HepG2 (cell line): ENCODE results near the gene SHLD1. TPM values are rescaled to one million over a fixed set of nuclear protein-coding genes. Genes with fewer than 3 reads are reported as not detected.

Experiments used
- ATAC-seq: fragments of 200-7000 bp; cut with Tn5 transposase; 3 replicates; pipeline ENCODE4 v1.9.1; 2020; ENCODE audit warnings: mild to moderate bottlenecking, moderate library complexity
- BruUV-seq: library from RNA; stranded (reverse); fragments of 400-500 nt; replicated peaks from 2 replicates; lab custom pipeline; 2021; lab: Mats Ljungman, UMichigan
- CTCF ChIA-PET: fragments of 300-600 bp; formaldehyde crosslinking; extraction: SDS; loops from one replicate; lab custom pipeline; 2021; ENCODE audit warnings: low total read pairs, inconsistent platforms, low intra/inter-chr PET ratio; lab: Yijun Ruan, JAX
- POLR2A ChIA-PET: fragments of 350-600 bp; sonication (Branson Sonifier 250); formaldehyde crosslinking; loops from one replicate; lab custom pipeline; 2020; ENCODE audit warnings: antibody characterized with exemption, inconsistent platforms; lab: Yijun Ruan, JAX
- DNase-seq: peaks from one replicate; pipeline ENCODE4 v3.0.0-alpha.2; 2015; ENCODE audit warnings: low spot score
- FAIRE-seq: peaks from 3 replicates; lab custom pipeline; 2011; peaks lifted over from hg19 to GRCh38; lab: Jason Lieb, UNC
- H2AFZ ChIP-seq: one replicate; pipeline ENCODE4 v1.6.1; 2011; ENCODE audit warnings: low read length, inconsistent platforms
- H3K27ac ChIP-seq: fragments of 300-600 bp; 3 replicates; pipeline ENCODE4 v1.8.0; 2011; ENCODE audit warnings: mixed run types, mild to moderate bottlenecking, mixed read lengths, low read length, inconsistent platforms; ENCODE audit not compliant: insufficient read depth; ENCODE audit errors: extremely low read length
- H3K27me3 ChIP-seq, 2 experiments: fragments of 200-600 bp in 1 of 2; 2 replicates in 1 of 2; 3 replicates in 1 of 2; pipeline versions ENCODE4 v1.6.0 to v1.8.0; 2011; ENCODE audit warnings: low read length in 2 of 2, mild to moderate bottlenecking in 2 of 2, moderate library complexity in 2 of 2, inconsistent platforms in 1 of 2; ENCODE audit not compliant: insufficient read depth in 2 of 2, control insufficient read depth in 1 of 2
- H3K36me3 ChIP-seq, 2 experiments: fragments of 200-600 bp in 1 of 2; replicated peaks in 1 of 2; 2 replicates in 1 of 2; 3 replicates in 1 of 2; pipeline versions ENCODE4 v1.5.1 to v1.8.0; 2011; ENCODE audit warnings: low read length in 2 of 2, inconsistent platforms in 1 of 2; ENCODE audit not compliant: insufficient read depth in 2 of 2, control insufficient read depth in 1 of 2
- H3K4me1 ChIP-seq: 2 replicates; pipeline ENCODE4 v1.5.1; 2012; ENCODE audit warnings: low read length, inconsistent platforms; ENCODE audit not compliant: insufficient read depth
- H3K4me2 ChIP-seq: 2 replicates; pipeline ENCODE4 v1.6.0; 2011; ENCODE audit warnings: low read depth, low read length, inconsistent platforms
- H3K4me3 ChIP-seq, 3 experiments: fragments of 200-600 bp in 1 of 3; sonication (generic), shearing (Covaris generic) in 1 of 3; replicated peaks in 1 of 3; 2 replicates each; pipeline ENCODE4 v1.5.1; 2011 to 2016; ENCODE audit warnings: low read length in 3 of 3, inconsistent platforms in 2 of 3, low read depth in 2 of 3, mild to moderate bottlenecking in 2 of 3, control low read depth in 1 of 3, mixed read lengths in 1 of 3; ENCODE audit not compliant: insufficient read depth in 1 of 3
- H3K79me2 ChIP-seq: one replicate; pipeline ENCODE4 v1.6.1; 2011; ENCODE audit warnings: low read length, inconsistent platforms; ENCODE audit not compliant: insufficient read depth
- H3K9ac ChIP-seq: 2 replicates; pipeline ENCODE4 v1.6.0; 2011; ENCODE audit warnings: mild to moderate bottlenecking, low read depth, low read length, inconsistent platforms; ENCODE audit not compliant: insufficient read depth
- H3K9me3 ChIP-seq: 2 replicates; pipeline ENCODE4 v1.5.1; 2012; ENCODE audit warnings: mild to moderate bottlenecking, low read length
- H4K20me1 ChIP-seq: 2 replicates; pipeline ENCODE4 v1.6.0; 2011; ENCODE audit warnings: inconsistent platforms, mild to moderate bottlenecking, low read length, moderate library complexity; ENCODE audit not compliant: insufficient read depth
- DZIP1 ChIP-seq: sonication (generic); formaldehyde crosslinking; IDR thresholded peaks from 2 replicates; pipeline ENCODE4 v1.5.0; 2020; ENCODE audit warnings: mild to moderate bottlenecking, missing genetic modification reagents
- ETV5 ChIP-seq: IDR thresholded peaks from 2 replicates; pipeline ENCODE4 v1.6.1; 2018; ENCODE audit warnings: missing biosample characterization, missing genetic modification reagents, inconsistent platforms, borderline replicate concordance
- FOXM1 ChIP-seq: sonication (generic); formaldehyde crosslinking; IDR thresholded peaks from 2 replicates; pipeline ENCODE4 v1.5.0; 2020; ENCODE audit warnings: missing genetic modification reagents
- HNF1B ChIP-seq: sonication (generic); formaldehyde crosslinking; IDR thresholded peaks from 2 replicates; pipeline ENCODE4 v1.5.1; 2020; ENCODE audit warnings: mild to moderate bottlenecking, moderate library complexity, missing genetic modification reagents
- HOXA3 ChIP-seq: sonication (generic); formaldehyde crosslinking; IDR thresholded peaks from 2 replicates; pipeline ENCODE4 v1.5.0; 2020; ENCODE audit warnings: missing genetic modification reagents
- RBM39 ChIP-seq: fragments of 200-400 bp; formaldehyde crosslinking; IDR thresholded peaks from one replicate; pipeline ENCODE4 v1.6.1; 2018; ENCODE audit warnings: antibody characterized with exemption, mild to moderate bottlenecking, low read depth, low read length; ENCODE audit not compliant: poor library complexity, severe bottlenecking
- STAG1 ChIP-seq: sonication (generic); formaldehyde crosslinking; IDR thresholded peaks from 2 replicates; pipeline ENCODE4 v1.4.0; 2020; ENCODE audit warnings: missing genetic modification reagents
- U2AF2 ChIP-seq: fragments of 200-400 bp; formaldehyde crosslinking; IDR thresholded peaks from 2 replicates; pipeline ENCODE4 v1.6.1; 2017; ENCODE audit warnings: low read depth, mild to moderate bottlenecking, low read length
- ZBTB42 ChIP-seq: sonication (generic); formaldehyde crosslinking; IDR thresholded peaks from 2 replicates; pipeline ENCODE4 v1.5.0; 2020; ENCODE audit warnings: mild to moderate bottlenecking, missing genetic modification reagents
- ZFYVE20 ChIP-seq: sonication (generic); formaldehyde crosslinking; IDR thresholded peaks from 2 replicates; pipeline ENCODE4 v1.8.0; 2023; ENCODE audit warnings: low read depth, mild to moderate bottlenecking, moderate library complexity, missing genetic modification reagents, borderline replicate concordance
- ZMYM3 ChIP-seq: sonication (generic); formaldehyde crosslinking; IDR thresholded peaks from 2 replicates; pipeline ENCODE4 v1.5.1; 2020; ENCODE audit warnings: mild to moderate bottlenecking, missing genetic modification reagents
- ZNF160 ChIP-seq: sonication (generic); formaldehyde crosslinking; IDR thresholded peaks from 2 replicates; pipeline ENCODE4 v1.8.0; 2022; ENCODE audit warnings: mild to moderate bottlenecking, inconsistent platforms, missing genetic modification reagents
- ZNF446 ChIP-seq: sonication (generic); formaldehyde crosslinking; IDR thresholded peaks from 2 replicates; pipeline ENCODE4 v1.5.0; 2020; ENCODE audit warnings: mild to moderate bottlenecking, missing genetic modification reagents
- ZNF7 ChIP-seq: IDR thresholded peaks from 2 replicates; pipeline ENCODE4 v1.6.1; 2016; ENCODE audit warnings: missing biosample characterization, missing genetic modification reagents
- ZNF746 ChIP-seq: sonication (generic); formaldehyde crosslinking; IDR thresholded peaks from 2 replicates; pipeline ENCODE4 v1.8.0; 2022; ENCODE audit warnings: mild to moderate bottlenecking, missing genetic modification reagents
- ZSCAN9 ChIP-seq: IDR thresholded peaks from 2 replicates; pipeline ENCODE4 v1.6.1; 2016; ENCODE audit warnings: borderline replicate concordance
- WGBS: methylation state at CpG from one replicate; pipeline ENCODE4 v1.1.6; 2017; ENCODE audit warnings: low lambda C conversion rate; 5-methylcytosine and 5-hydroxymethylcytosine counted together
- in situ Hi-C: cut with HindIII; loops from 2 replicates; pipeline ENCODE4 v1.10.0; 2017; ENCODE audit warnings: low pct_unique_long_range_greater_than_20kb; ENCODE audit not compliant: extremely low pct_ligation_motif_present
- intact Hi-C: fragments of 100-400 bp; cut with micrococcal nuclease; formaldehyde crosslinking; loops from one replicate; pipeline ENCODE4 v1.10.0; 2022; ENCODE audit not compliant: unreplicated experiment
- polyA plus RNA-seq, 8 experiments: library from polyadenylated mRNA; depleted of rRNA in 3 of 8; stranded (reverse) in 7 of 8; unstranded in 1 of 8; fragments of >200 nt; fragmentation: Illumina TruSeq in 4 of 8; extraction: Trizol in 4 of 8; gene quantifications; 2 replicates each; pipeline versions ENCODE4 v1.2.1 to v1.2.3, GENCODE V29; 2011 to 2016; ENCODE audit warnings: low read depth in 4 of 8, missing spikeins in 1 of 8, mixed read lengths in 1 of 8; ENCODE audit not compliant: insufficient read depth in 1 of 8
- total RNA-seq, 5 experiments: library from RNA; depleted of rRNA; stranded (reverse); fragments of >200 nt; fragmentation: Illumina TruSeq; extraction: Trizol; gene quantifications; 2 replicates each; pipeline ENCODE4 v1.2.3, GENCODE V29; 2016; ENCODE audit warnings: low read depth in 1 of 5

Gene SHLD1
- total and polyA plus RNA-seq, 2 of the 13 experiments (the other 11 are each of a cell fraction or from before 2014, with no cell fraction given), result 8.9 to 10.0 TPM

GRCh38 chr20:5803754-5804303 is 53.6 kb downstream of the SHLD1 start (continued):
- TF ChIP-seq HOXA3 (CRISPR knock-in tag) (peak; percentile 49; the same call in 1 of the 2 replicates), HNF1B (CRISPR knock-in tag) (0 out of 2 replicates have a peak, but pooled peaks have one; percentile 16), ETV5 (0 out of 2 replicates have a peak, but pooled peaks have one; percentile 8)

GRCh38 chr20:5806457-5807263 is 56.5 kb downstream of the SHLD1 start:
- Histone ChIP-seq H3K36me3 (no peaks in the 10 kb centered on the region), H3K4me1 (peaks cover 62% of the 10 kb centered on the region), H3K4me3 (no peak overlapping the region), H2AFZ (no peak overlapping the region), H3K79me2 (no peaks in the 10 kb centered on the region), H4K20me1 (no peaks in the 10 kb centered on the region), H3K9ac (no peak overlapping the region), H3K27ac (no peak overlapping the region), H3K27me3 (no peaks in the 10 kb centered on the region), H3K9me3 (no peaks in the 10 kb centered on the region), H3K4me2 (no peak overlapping the region)
- DNase-seq (peak; percentile 38), ATAC-seq (peak; percentile 41; the same call in 2 of the 3 replicates), FAIRE-seq (no peak)
- no TSS peak for BruUV-seq
- ChIA-PET CTCF (no interaction called here), POLR2A (interaction anchor here (0.9 to 3.6 kb wide), 4 partner anchors 10 to 144 kb away, joined by 3 to 29 read pairs (median 6); no protein-coding TSS in a partner anchor)
- WGBS, result 87% methylated on average over 7 of the region's 7 CpGs
- intact Hi-C loops, result no loop called here
- in situ Hi-C loops, result loop anchor here (5.0 kb wide), 1 partner anchor 126 kb away; no protein-coding TSS in a partner anchor
- TF ChIP-seq ZBTB42 (no peak), ZFYVE20 (CRISPR knock-in tag) (no peak), STAG1 (CRISPR knock-in tag) (peak; percentile 69), ZNF7 (CRISPR knock-in tag) (no peak; the same call in 1 of the 2 replicates), ZNF746 (CRISPR knock-in tag) (no peak), ZNF446 (no peak), ZMYM3 (CRISPR knock-in tag) (0 out of 2 replicates have a peak, but pooled peaks have one; percentile 29), FOXM1 (CRISPR knock-in tag) (0 out of 2 replicates have a peak, but pooled peaks have one; percentile 44), U2AF2 (0 out of 2 replicates have a peak, but pooled peaks have one; percentile 73), RBM39 (no peak), DZIP1 (no peak), ZNF160 (no peak), ZSCAN9 (CRISPR knock-in tag) (0 out of 2 replicates have a peak, but pooled peaks have one; percentile 35)
